Chondrocyte (in vitro differentiated cells): ENCODE measurements around the gene SEC22B. TPM values are rescaled to one million over a fixed set of nuclear protein-coding genes. Genes with fewer than 3 reads are reported as not detected.
"Not testable (repeated sequence)": the region's sequence is repeated elsewhere in the genome, so short reads cannot be mapped to it uniquely, and the experiment has no call there.

Experiments used
- DNase-seq: peaks from one replicate; pipeline ENCODE4 v3.0.0; 2021; ENCODE audit warnings: mixed read lengths, low spot score
- H3K27ac Mint-ChIP-seq: one replicate; pipeline ENCODE4 v1.8.0; 2021; ENCODE audit warnings: mild to moderate bottlenecking, moderate library complexity, mixed read lengths; ENCODE audit not compliant: unreplicated experiment
- H3K27me3 Mint-ChIP-seq: 2 replicates; pipeline ENCODE4 v1.8.0; 2021; ENCODE audit warnings: low read depth, mixed read lengths
- H3K36me3 Mint-ChIP-seq: 2 replicates; pipeline ENCODE4 v1.8.0; 2021; ENCODE audit warnings: low read depth, mixed read lengths
- H3K4me1 Mint-ChIP-seq: 2 replicates; pipeline ENCODE4 v1.8.0; 2021; ENCODE audit warnings: low read depth, mild to moderate bottlenecking, mixed read lengths
- H3K4me3 Mint-ChIP-seq: one replicate; pipeline ENCODE4 v1.8.0; 2021; ENCODE audit warnings: mild to moderate bottlenecking, moderate library complexity, mixed read lengths; ENCODE audit not compliant: unreplicated experiment
- H3K9me3 Mint-ChIP-seq: 2 replicates; pipeline ENCODE4 v1.8.0; 2021; ENCODE audit warnings: low read depth, mixed read lengths
- total RNA-seq: library from RNA; stranded (reverse); gene quantifications from 3 replicates; pipeline ENCODE4 v1.2.1, GENCODE V29; 2021

The SEC22B gene
- total RNA-seq, 1 donor from 2014 or later = 48.3 TPM

DNA sequence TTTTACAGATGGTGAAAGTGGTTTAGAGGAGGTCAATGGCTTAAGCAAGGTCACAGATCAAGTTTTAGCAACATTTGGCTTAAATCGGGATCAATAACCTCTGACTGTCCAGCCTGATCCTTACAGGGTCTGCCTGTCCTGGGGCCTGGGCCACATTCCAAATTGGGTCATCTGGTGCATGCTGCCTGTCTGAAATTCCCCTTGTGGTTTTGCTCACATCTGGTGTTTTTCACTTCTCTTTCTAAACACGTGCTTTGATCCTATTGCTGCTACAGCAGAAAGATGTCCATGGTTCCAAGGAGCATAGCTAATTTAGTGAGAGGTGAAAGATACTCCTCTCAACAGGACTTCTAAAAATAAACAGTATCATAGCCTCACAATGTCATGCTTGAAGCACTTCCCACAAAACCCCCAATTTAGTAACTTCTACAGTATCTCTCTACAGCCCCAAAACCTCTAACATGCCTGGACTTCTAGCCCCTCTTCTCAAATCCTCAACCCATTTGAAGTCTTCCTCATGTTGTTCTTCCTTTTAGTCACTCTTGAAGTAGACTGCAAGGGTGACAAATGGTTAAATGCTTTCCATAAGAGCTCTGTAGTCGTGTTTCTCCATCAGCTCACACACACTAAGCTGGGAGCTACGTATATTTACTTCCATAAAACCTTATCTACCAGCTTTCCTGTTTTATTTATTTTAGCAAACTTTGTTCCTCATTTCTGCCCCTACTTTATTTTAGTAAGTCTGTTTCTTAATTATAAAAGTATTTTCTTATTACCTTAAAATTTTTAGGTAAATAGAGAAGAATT, 58.7 kb downstream of the SEC22B start:
- not testable (repeated sequence) for H3K4me1 Mint-ChIP-seq, H3K4me3 Mint-ChIP-seq, DNase-seq, H3K27ac Mint-ChIP-seq, H3K27me3 Mint-ChIP-seq, H3K36me3 Mint-ChIP-seq, H3K9me3 Mint-ChIP-seq

DNA sequence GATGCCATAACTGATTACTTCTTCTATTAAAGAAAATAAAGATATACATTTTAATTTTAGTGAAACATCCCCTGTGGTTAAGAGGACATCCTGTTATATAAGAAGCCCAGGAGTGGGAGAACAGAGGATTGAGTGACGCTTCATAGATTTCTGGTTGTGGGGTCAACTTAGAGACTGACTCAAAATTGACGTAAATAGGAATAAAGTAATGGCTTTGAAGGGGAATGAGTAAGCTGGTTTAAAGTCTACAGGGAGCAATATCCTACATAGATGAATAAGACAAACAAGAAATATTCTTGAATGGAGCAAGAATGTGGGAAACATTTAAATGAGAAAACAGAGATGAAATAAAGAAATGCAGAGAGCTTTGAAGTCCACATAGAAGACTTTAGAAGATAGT, 60.2 kb downstream of the SEC22B start:
- not testable (repeated sequence) for H3K27me3 Mint-ChIP-seq, H3K27ac Mint-ChIP-seq, H3K4me1 Mint-ChIP-seq, H3K36me3 Mint-ChIP-seq, H3K4me3 Mint-ChIP-seq, DNase-seq, H3K9me3 Mint-ChIP-seq

DNA sequence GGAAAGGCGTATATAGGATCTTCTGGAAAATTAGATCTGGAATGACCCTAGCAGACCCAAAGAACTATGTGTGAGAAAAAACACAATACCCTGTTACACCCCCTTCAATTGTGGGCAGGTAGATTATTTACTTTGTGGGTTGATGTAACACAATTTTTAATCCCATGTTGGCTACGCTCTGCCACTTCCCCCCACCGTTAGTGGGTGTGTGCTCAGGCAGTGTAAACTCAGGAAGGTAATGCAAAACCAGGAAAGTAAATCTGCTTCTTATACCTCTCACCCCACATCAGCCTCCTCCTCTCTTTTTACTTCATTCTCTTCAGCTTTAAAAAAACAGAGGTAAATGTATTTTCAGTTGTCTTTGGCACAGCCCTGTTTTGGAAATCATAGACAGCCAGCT, 63.2 kb downstream of the SEC22B start:
- H3K27ac Mint-ChIP-seq, DNase-seq, H3K27me3 Mint-ChIP-seq, H3K36me3 Mint-ChIP-seq, H3K4me1 Mint-ChIP-seq, H3K4me3 Mint-ChIP-seq, H3K9me3 Mint-ChIP-seq: not testable (repeated sequence)

DNA sequence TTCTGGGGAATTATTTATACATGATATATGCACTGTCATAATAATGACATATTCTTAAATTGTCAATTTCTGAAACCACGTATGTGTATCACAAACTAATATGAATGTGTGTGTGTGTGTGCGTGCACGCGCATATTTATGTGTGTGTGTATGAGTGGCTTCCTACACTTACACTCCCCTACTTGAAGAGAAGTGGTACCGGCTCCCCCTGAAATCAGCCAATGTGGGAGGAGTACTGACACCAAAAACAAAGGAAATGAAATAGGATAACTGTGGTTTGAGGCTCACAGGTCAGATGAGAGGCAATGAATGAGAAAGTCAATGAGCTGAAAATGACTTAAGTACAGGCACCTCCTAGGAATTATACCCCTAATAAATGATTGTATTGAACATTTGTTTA, 64.1 kb downstream of the SEC22B start:
- not testable (repeated sequence) for H3K9me3 Mint-ChIP-seq, DNase-seq, H3K27me3 Mint-ChIP-seq

DNA sequence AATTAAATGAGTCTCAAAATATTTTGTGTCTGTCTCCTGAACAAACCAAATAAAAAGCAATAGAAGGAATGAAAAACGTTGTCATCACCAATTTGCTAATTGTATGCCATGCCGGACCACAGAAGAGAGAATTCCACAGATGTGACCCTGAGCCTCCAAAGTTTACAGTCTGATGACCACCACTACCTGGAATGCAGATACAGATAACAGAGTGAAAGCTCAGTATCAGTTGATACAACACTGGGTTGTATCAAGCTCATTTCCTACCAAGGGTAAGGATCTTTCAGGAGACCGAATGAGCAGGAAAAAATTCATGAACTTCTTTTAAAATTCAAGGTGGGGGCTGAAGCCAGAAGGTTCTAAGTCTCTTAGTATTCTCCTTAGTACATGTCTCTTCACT, 64.5 kb downstream of the SEC22B start:
- not testable (repeated sequence) for H3K27ac Mint-ChIP-seq, DNase-seq, H3K9me3 Mint-ChIP-seq, H3K4me3 Mint-ChIP-seq, H3K4me1 Mint-ChIP-seq, H3K36me3 Mint-ChIP-seq, H3K27me3 Mint-ChIP-seq

More for the DNA sequence above, 64.1 kb downstream of the SEC22B start:
- not testable (repeated sequence) for H3K4me3 Mint-ChIP-seq, H3K36me3 Mint-ChIP-seq, H3K4me1 Mint-ChIP-seq, H3K27ac Mint-ChIP-seq

DNA sequence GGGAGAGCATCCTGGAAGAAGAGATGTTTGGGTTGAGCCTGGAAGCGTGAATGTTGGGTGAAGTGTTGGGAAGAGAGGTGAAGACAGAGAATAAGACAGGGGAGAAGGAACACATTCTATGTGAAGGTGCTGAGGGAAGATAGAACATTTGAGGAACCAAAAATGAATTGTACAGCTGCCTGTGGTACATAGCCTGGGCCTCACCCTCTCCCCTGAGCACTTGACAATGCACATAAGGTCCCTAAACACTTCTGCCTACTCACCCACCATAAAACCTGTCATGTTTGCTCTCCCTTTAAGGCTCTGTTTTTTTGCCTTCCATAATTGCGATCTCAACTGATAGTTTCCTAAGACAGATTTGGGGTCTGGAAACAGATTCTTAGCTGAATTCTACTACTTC, 65.3 kb downstream of the SEC22B start:
- not testable (repeated sequence) for H3K4me3 Mint-ChIP-seq, H3K36me3 Mint-ChIP-seq, H3K4me1 Mint-ChIP-seq, H3K27me3 Mint-ChIP-seq, DNase-seq, H3K27ac Mint-ChIP-seq, H3K9me3 Mint-ChIP-seq

DNA sequence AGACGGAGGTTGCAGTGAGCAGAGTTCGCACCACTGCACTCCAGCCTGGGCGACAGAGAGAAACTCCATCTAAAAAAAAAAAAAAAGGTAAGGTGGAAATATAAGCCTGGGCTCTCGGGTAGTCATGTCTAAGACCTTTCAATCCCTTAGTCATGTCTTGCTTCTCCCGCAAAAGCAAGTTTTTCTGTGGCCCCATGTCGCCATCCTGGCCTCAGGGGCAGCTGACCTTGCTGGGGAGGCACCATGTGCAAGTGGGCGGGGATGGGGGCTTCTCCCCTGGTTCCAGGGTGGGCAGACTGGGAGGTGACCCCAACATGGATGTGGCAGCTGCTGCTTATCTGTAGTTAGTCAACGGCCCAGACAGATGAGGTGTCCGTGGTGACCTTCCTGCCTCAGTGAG, 66.7 kb downstream of the SEC22B start:
- H3K36me3 Mint-ChIP-seq, H3K9me3 Mint-ChIP-seq, DNase-seq, H3K27ac Mint-ChIP-seq, H3K27me3 Mint-ChIP-seq, H3K4me1 Mint-ChIP-seq, H3K4me3 Mint-ChIP-seq: not testable (repeated sequence)

DNA sequence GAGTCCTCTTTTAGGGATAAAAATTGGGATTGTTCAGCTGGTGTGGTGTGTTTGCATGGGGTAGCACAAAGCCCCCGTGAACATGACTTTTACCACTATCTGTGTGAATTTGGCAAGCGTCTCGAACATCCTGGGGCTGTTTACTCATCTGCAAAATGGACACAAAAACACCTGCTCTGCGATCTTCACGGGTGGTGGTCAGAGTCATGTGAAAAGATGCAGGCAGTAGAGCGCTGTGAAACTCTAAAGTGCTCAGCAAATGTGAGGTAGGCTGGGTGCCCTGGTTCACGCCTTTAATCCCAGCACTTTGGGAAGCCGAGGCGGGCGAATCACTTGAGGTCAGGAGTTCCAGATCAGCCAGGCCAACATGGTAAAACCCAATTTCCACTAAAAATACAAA, 67.1 kb downstream of the SEC22B start:
- DNase-seq, H3K36me3 Mint-ChIP-seq, H3K4me3 Mint-ChIP-seq, H3K4me1 Mint-ChIP-seq, H3K9me3 Mint-ChIP-seq, H3K27ac Mint-ChIP-seq, H3K27me3 Mint-ChIP-seq: not testable (repeated sequence)

DNA sequence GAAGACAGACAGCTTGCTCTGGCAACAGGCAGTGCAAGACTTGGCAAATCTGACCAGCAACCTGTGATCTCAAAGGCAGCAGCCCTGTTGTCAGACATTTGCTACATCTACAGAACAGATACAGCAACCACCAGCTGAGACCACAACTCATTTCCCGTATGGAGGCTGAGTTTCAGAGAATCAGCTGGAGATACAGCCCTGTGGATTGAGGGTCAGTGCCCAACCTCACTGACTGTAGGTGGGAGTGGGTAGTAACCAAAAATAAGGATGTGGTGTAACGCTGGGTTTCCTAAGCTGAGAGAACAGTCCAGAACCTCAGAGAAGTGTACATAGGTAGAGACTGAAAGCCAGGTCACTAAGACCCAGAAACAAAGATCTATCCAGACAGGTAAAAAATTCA, 71.0 kb downstream of the SEC22B start:
- not testable (repeated sequence) for H3K4me3 Mint-ChIP-seq, DNase-seq, H3K4me1 Mint-ChIP-seq, H3K9me3 Mint-ChIP-seq, H3K36me3 Mint-ChIP-seq, H3K27me3 Mint-ChIP-seq, H3K27ac Mint-ChIP-seq

DNA sequence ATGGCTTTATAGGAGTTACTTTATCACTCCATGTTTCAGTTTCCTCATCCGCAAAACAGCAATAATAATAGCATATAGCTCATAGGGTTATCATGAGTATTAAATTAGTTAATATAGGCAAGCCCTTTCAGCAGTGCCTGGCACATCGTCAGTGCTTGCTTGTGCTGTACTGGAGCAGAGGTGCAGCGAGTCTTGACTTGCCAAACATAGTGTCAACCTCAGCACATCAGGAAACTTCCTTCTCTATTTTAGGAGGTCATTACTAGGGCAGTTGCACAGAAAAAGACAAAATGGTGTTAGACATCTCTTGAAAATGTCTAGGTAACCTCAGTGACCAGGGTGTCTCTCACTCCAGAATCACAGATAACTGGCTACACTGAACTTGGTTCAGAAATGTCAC, 72.6 kb downstream of the SEC22B start:
- not testable (repeated sequence) for H3K27me3 Mint-ChIP-seq, H3K9me3 Mint-ChIP-seq, H3K36me3 Mint-ChIP-seq, H3K4me1 Mint-ChIP-seq, H3K27ac Mint-ChIP-seq, DNase-seq, H3K4me3 Mint-ChIP-seq

DNA sequence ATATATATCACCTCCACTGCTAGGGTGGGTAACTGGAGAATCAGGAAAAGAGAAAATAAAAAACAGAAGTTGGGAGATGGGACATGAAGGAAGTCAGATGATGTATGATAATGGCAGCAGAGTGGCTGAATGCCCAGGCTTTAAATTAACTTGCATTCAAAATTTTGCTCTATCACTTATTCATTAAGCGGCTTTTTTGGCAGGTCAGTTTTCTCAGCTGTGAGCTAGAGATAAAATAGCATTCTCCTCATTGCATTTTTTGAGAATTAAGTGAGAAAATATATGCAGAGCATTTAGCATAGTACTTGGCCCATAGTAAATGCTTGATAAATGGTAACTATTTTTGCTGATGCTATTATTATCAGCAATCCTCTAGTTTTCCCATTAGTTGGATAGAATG, 74.7 kb downstream of the SEC22B start:
- H3K36me3 Mint-ChIP-seq, H3K9me3 Mint-ChIP-seq, H3K27ac Mint-ChIP-seq, H3K4me3 Mint-ChIP-seq, H3K4me1 Mint-ChIP-seq, H3K27me3 Mint-ChIP-seq, DNase-seq: not testable (repeated sequence)
